Ovary (tissue), 1 donor: Measurements from ENCODE around the gene KCNH6.

Experiments used
- EP300 ChIP-seq: sonication (generic); formaldehyde crosslinking; IDR thresholded peaks from one replicate; pipeline ENCODE4 v1.6.1; 2017; ENCODE audit warnings: antibody characterized with exemption
- POLR2A ChIP-seq: fragments of 450-650 bp; IDR thresholded peaks from one replicate; pipeline ENCODE4 v1.6.1; 2017; ENCODE audit warnings: antibody characterized with exemption, mild to moderate bottlenecking, moderate library complexity

- TF ChIP-seq EP300 = no peak
- no peak for TF ChIP-seq POLR2A
These were observed 55.0 kb downstream of the KCNH6 start for GRCh38 chr17:63578027-63578768.
